ENCODE data around the gene RBBP6. TPM values are rescaled to one million over a fixed set of nuclear protein-coding genes. Genes with fewer than 3 reads are reported as not detected.

RBBP6 gene
- total RNA-seq, 1 donor from 2014 or later, result 76.1 TPM

DNA sequence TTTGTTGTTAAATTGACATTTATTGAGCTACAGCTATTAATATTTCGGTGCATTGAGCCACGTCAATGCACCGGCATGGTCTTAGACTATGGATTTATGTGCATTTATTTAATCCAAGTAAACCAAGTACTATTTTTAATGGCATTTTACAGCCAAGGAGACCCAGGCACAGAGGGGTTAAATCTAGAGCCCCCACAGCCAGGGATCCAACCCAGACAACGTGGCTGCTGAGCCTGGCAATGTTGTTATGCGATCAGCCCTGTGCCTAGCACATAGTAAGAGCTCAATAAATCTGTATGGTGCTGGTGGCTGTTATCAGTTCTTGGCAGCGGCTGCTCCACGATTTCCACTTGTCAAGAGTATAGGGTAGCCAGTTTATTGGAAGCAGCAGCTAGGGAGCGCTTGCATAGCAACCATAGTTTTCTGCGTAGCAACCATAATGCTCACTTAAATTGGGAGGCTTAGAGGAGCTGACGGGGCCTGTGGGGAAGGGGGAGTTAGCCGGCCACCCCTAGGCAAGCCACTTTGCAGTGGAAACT lies 541 bp upstream of the RBBP6 start:
- no peak for DNase-seq (ENCODE audit: low spot score, unreplicated experiment)
- Mint-ChIP-seq H3K4me3 (ENCODE audit: low read depth) (peak overlapping the region; percentile 98), H3K4me1 (ENCODE audit: low read depth) (peaks cover 16% of the 10 kb centered on the region), H3K9me3 (ENCODE audit: low read depth) (no peaks in the 10 kb centered on the region), H3K27ac (peak overlapping the region; percentile 100), H3K36me3 (ENCODE audit: insufficient read depth) (no peaks in the 10 kb centered on the region), H3K27me3 (no peaks in the 10 kb centered on the region)
- no peak for TF ChIP-seq CTCF (IDR thresholded peaks at IDR 0.05; ENCODE audit: unreplicated experiment)

DNA sequence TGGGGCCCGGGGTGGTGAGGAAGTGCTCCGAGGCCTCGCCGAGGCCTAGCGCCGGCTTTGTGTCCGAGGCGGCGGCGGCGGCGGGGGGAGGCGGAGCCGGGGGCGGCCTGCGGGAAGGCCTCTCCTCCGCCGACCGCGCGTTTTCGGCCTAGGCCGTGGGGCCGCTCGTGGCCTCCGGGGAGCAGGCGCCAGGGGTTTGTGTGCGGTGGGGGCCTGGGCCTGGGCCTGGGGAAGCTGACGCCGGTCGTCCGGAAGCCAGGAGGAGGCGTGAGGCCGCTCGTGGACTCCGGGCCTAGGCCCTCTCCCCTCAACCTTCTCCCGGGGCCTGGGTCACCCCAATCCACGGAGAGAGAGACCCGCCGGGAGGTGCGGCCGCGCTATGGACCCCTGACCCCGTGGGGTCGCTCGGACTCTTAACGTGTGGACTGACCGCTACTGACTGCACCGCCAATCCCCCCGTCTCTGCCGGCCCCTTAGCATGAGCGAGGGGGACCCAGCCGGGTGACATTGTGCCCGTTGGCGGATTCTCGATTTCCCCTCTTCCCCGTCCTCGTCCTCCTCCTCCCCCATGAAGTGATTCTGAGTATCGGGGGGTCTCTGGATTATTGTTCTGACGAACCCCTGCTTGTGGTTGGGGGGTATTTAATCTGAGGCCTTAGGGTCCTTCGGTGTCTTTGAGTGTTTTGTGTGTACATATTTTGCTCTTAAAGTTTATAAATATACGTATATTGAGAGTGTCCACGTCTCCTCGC lies 660 bp downstream of the RBBP6 start:
- H3K36me3 Mint-ChIP-seq (ENCODE audit: insufficient read depth), result no peaks in the 10 kb centered on the region
- DNase-seq (ENCODE audit: low spot score, unreplicated experiment), result no peak
- H3K9me3 Mint-ChIP-seq (ENCODE audit: low read depth), result no peaks in the 10 kb centered on the region
- H3K27me3 Mint-ChIP-seq, result no peaks in the 10 kb centered on the region
- peak overlapping the region; percentile 99 for H3K27ac Mint-ChIP-seq
- peaks cover 20% of the 10 kb centered on the region for H3K4me1 Mint-ChIP-seq (ENCODE audit: low read depth)
- peak overlapping the region; percentile 98 for H3K4me3 Mint-ChIP-seq (ENCODE audit: low read depth)
- no peak for TF ChIP-seq CTCF (IDR thresholded peaks at IDR 0.05; ENCODE audit: unreplicated experiment)

DNA sequence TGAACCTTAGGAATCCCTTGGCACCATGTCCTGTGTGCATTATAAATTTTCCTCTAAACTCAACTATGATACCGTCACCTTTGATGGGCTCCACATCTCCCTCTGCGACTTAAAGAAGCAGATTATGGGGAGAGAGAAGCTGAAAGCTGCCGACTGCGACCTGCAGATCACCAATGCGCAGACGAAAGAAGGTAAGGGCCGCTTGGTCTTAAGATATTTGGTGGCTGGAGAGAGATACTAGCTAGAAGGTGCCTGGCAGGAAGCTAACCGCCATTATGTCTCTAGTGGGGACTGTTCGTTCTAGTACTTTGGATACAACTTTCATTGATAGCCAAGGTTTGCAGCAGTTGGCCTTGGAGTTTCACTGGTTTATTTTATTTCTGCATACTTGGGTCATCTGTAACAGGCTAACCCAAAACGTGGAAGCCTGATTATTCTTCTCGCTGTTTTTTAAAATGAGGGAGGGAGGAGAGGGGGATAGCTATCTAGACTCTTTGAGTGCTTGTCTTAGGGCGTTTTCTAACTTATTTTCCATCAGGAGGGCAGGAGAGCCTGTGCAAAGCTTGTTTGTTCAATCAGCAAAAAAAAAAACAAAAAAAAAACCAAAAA lies 1.3 kb downstream of the RBBP6 start:
- peak overlapping the region; percentile 99 for H3K27ac Mint-ChIP-seq
- peak overlapping the region; percentile 98 for H3K4me3 Mint-ChIP-seq (ENCODE audit: low read depth)
- DNase-seq (ENCODE audit: low spot score, unreplicated experiment), result no peak
- H3K36me3 Mint-ChIP-seq (ENCODE audit: insufficient read depth), result peaks cover 2% of the 10 kb centered on the region
- no peak for TF ChIP-seq CTCF (IDR thresholded peaks at IDR 0.05; ENCODE audit: unreplicated experiment)
- no peaks in the 10 kb centered on the region for H3K27me3 Mint-ChIP-seq
- H3K4me1 Mint-ChIP-seq (ENCODE audit: low read depth), result peaks cover 24% of the 10 kb centered on the region
- no peaks in the 10 kb centered on the region for H3K9me3 Mint-ChIP-seq (ENCODE audit: low read depth)

DNA sequence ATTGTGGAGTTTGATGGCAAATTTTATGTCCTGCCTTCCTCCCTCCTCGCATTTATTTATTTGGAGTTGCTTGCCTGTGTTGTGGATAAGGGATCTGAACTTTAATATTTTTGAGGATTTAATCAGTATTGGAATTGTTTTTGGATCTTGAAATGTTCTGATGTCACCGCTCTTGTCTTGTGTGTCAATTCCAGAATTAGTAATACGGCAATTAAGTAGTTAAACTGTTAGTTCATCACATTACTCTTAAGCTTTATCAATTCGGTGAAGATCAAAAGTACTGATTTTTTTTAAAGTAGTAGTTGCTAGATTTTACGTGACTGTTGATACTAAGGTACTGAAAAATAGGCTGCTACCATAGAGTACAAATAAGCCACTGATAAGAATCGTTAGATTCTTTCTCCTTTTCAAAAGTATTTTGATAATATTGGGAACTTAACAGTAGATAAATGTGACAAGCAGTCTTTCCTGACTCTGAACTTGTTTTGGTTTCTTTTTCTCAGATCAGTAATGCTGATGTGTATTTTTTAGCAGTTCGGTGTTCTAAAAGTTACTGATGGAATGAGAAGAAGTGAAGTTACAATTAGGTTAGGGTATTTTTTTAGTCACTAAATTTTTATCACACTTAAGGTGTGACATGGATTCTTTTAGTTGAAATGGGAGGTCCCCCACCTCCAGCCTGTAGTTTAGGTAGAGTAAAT lies 2.0 kb downstream of the RBBP6 start:
- no peaks in the 10 kb centered on the region for H3K27me3 Mint-ChIP-seq
- H3K4me1 Mint-ChIP-seq (ENCODE audit: low read depth), result peaks cover 24% of the 10 kb centered on the region
- H3K4me3 Mint-ChIP-seq (ENCODE audit: low read depth), result peak overlapping the region; percentile 98
- no peak for DNase-seq (ENCODE audit: low spot score, unreplicated experiment)
- H3K36me3 Mint-ChIP-seq (ENCODE audit: insufficient read depth), result peaks cover 4% of the 10 kb centered on the region
- TF ChIP-seq CTCF (IDR thresholded peaks at IDR 0.05; ENCODE audit: unreplicated experiment), result no peak
- H3K27ac Mint-ChIP-seq, result peak overlapping the region; percentile 99
- no peaks in the 10 kb centered on the region for H3K9me3 Mint-ChIP-seq (ENCODE audit: low read depth)

GRCh38 chr16:24543949-24544348 lies 4.6 kb downstream of the RBBP6 start:
- no peak overlapping the region for H3K4me3 Mint-ChIP-seq (ENCODE audit: low read depth)
- no peak for DNase-seq (ENCODE audit: low spot score, unreplicated experiment)
- no peak overlapping the region for H3K27ac Mint-ChIP-seq
- H3K36me3 Mint-ChIP-seq (ENCODE audit: insufficient read depth), result peaks cover 14% of the 10 kb centered on the region
- no peaks in the 10 kb centered on the region for H3K27me3 Mint-ChIP-seq
- H3K9me3 Mint-ChIP-seq (ENCODE audit: low read depth), result no peaks in the 10 kb centered on the region
- H3K4me1 Mint-ChIP-seq (ENCODE audit: low read depth), result peaks cover 24% of the 10 kb centered on the region
- no peak for TF ChIP-seq CTCF (IDR thresholded peaks at IDR 0.05; ENCODE audit: unreplicated experiment)

Measured in progenitor cell of endocrine pancreas (in vitro differentiated cells).